NCI-H2029 (cell line): ENCODE results near the gene SS18L1.

Experiments used
- DNase-seq: peaks from one replicate; lab custom pipeline; 2025; lab: John Stamatoyannopoulos, UW

The SS18L1 gene

DNA sequence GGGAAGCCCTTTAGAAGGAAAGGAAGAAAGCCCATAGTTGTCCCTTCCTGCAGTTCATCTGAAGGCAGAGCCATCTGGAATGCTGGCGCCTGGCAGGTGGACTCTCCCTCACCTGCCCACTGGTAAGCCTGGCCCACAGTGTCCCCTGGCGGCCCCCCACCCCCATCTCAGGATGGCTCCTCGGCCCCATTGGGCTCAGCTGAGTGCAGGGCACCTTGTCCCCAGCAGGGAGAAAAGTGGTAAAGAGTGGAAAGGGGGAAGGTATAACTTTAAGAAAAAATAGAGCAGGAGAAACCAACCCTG lies 12.6 kb downstream of the SS18L1 start:
- DNase-seq, result no peak

GRCh38 chr20:62156592-62157386 lies 13.2 kb downstream of the SS18L1 start:
- no peak for DNase-seq

DNA sequence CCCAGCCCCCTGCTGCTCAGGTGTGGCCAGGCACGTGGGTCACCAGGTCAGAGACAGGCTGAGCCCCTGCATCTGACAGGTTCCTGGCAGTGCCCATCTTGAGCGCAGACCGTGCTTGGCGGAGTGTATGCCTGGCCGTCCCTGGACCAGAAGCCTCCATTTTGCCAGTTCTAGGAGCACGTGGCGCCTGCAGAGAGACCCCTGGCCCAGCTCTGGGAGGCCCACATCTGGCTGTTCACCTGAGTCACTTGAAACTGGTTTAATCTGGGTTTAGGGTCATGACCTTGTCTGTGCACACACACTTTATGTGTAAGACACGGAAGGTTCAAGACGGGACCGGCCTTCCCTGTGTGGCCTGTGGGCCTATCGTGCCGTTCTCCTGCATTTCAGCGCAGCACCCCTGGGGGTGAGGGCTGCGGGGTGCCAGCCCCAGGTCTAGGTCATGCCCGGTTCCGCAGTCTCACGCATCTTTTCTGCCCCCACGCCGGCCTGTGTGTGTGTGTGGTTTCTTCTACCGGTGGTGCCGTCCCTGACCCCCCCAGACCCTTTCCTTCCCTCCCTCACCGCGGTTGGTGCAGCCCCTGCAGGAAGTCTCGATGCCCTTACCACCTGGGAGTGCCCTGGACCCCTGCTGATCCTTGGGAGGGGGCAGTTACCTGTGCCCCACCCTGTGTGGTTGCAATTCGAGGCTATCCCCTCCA lies 14.0 kb downstream of the SS18L1 start:
- DNase-seq, result no peak

GRCh38 chr20:62158088-62158400 lies 14.5 kb downstream of the SS18L1 start:
- DNase-seq, result no peak

DNA sequence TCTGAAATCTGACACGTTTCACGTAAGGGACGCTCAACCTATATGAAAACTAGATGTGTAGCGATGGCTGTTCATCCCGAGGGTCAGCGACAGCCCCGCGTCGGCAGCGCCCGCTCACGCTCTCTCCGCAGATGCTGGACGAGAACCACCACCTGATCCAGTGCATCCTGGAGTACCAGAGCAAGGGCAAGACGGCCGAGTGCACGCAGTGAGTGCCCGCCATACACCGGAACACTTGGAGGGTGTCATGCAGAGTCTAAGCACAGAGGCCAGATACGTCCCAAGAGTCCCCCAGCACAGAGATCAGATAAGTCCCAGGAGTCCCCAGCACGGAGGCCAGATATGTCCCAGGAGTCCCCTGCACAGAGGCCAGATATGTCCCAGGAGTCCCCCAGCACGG lies 15.0 kb downstream of the SS18L1 start:
- DNase-seq, result no peak

- no peak for DNase-seq
Measured at GRCh38 chr20:62159052-62159451, 15.5 kb downstream of the SS18L1 start.

GRCh38 chr20:62159839-62160238 lies 16.3 kb downstream of the SS18L1 start:
- DNase-seq, result no peak

GRCh38 chr20:62160253-62160652 lies 16.7 kb downstream of the SS18L1 start:
- DNase-seq, result no peak

GRCh38 chr20:62160876-62161275 lies 17.3 kb downstream of the SS18L1 start:
- DNase-seq, result no peak

DNA sequence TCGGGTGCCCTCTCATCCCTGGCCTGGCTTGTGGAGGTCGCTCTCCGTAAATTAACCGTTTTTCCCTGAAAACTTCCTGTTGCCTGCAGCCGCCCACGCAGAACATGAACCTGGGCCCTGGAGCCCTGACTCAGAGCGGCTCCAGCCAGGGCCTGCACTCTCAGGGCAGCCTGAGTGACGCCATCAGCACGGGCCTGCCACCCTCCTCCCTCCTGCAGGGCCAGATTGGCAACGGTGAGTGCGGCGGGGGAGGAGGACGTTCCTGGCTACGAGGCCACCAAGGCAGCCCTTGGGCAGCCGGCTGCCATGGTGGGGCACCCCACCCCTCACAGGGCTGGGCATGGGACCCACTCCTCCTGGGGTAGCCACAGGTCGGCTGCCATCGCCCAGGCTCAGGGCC lies 17.8 kb downstream of the SS18L1 start:
- DNase-seq, result no peak

DNA sequence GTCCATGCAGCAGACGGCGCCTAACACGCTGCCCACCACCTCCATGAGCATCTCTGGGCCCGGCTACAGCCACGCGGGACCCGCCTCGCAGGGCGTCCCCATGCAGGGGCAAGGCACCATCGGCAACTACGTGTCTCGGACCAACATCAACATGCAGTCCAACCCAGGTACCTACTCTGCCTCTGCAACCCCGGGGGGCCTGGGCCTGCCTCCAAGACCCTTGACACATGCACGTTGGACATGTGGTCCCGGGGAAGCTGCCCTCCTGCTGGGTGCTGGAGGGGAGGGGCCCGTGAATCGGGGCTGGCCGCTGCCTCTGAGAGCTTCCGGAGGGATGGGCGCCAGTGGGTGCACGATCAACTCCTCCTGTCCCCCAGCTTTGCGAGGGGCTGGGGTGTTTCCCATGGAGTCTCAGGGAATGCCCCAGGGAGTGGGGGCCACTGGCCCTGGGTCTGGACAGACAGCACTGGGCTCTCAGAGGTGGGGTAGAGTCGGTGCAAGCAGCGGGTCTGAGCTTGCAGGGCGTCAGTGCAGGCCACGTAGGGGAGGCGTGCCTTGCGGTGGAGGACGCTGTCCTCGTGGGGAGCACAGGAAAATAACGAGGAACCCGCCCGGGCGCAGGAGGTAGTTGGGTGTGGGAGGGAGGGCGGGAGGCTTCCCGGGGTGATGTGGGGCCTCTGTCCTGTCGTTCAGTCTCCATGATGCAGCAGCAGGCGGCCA lies 19.4 kb downstream of the SS18L1 start:
- DNase-seq, result no peak

- DNase-seq, result no peak
Measured at GRCh38 chr20:62163485-62163865, 19.9 kb downstream of the SS18L1 start.

DNA sequence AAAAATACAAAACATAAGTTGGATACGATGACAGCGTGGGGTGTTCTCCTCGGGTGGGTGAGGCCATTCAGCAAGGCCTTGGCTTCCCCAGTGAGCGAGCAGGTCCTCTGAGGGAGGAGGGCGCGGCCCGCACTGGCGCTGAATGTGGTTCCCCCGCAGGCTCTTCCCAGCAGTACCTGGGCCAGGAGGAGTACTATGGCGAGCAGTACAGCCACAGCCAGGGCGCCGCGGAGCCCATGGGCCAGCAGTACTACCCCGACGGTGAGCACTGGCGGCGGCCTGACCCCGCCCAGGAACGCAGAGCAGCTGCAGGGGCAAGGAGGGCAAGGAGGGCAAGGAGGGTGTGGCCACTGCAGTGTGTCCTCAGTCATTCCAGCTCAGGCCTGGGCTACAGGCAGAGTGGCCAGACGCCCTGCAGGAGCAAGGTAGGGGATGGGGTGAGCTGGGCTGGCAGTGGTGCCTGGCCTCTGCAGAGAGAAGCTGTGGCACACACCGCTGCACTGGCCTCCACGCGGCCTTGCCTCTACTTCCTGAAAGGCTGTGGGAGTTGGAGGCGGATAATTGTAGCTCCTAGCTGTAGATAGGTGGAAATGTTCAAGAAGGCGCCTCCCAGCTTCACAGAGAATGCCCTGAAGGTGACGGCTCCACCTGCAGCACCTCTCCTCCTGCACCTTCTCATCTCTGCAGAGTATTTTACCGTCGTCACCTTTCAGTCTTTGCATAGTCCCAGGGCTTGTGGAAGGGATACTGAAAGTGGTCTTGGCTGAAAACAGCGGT lies 20.6 kb downstream of the SS18L1 start:
- DNase-seq, result no peak

- DNase-seq, result no peak
Measured at GRCh38 chr20:62164879-62165761, 21.6 kb downstream of the SS18L1 start.

DNA sequence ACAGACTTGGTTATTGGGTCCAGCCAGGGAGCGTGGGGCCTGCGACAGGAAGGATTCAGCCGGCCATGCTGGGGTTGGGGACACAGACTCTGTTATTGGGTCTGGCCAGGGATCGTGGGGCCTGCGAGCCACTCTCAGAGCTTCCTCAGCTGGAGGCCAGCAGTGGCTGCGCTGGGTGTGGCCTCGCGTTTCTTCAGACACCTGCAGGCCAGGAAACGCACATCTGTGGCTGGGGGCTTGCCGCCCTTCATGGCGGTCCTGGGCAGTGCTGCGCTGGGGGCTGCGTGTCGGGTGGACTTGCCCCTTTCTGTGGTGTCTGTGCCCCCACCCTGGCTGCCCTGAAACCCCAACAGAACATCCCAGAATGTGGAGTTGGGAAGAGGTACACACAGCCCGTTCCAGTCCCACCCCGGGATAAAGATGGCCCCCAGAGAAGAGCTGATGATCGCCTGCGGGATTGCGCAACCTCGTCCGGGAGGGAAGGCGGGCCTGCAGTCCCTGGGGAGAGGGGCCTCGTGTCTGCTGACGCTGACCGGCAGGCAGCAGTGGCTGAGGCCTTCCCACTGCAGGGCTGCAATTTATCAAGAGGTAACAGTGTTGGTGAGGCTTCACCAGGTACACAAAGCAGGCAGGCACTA lies 22.3 kb downstream of the SS18L1 start:
- DNase-seq, result no peak

- DNase-seq, result no peak
Measured at GRCh38 chr20:62167474-62167873, 23.9 kb downstream of the SS18L1 start.

GRCh38 chr20:62168061-62168460 lies 24.5 kb downstream of the SS18L1 start:
- DNase-seq, result no peak

- DNase-seq, result no peak
Measured at GRCh38 chr20:62168890-62169435, 25.4 kb downstream of the SS18L1 start.

DNA sequence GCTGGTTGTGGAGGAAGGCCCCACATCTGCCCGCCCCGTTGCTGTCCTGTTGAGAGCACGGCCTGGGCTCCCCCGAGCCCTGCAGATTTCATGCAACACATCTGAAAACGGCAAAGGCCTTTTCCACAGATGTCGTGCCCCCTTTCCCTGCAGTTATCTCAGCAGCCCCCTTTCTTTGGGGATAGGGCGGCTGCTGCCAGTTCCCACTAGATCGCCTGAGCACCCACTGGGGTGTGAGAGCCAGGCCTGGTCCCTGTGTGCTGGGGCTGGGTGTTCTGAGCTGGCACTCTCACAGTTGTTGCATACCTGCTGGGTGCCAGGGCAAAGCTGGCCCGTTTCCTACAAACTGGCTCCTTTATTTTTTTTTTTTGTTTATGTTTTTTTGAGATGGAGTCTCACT lies 27.0 kb downstream of the SS18L1 start:
- no peak for DNase-seq

DNA sequence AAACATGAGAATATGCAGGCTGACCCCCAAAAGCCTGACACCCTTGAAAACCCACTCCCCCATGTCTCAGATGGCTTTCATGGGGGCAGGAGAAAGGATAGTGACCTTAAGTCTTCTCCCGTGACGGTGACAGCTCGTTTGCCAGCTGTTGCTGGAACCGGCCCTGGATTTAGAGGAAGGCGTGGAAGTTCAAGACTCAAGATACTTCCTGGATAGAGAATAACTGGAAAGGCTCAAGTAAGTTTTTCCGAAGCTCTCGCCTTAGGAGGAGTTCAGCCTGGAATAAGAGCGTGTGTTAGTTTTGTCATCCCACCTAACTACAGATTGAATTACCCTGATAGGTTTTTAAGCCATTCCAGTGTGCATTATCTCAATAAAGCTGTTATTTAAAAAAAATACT lies 27.7 kb downstream of the SS18L1 start:
- no peak for DNase-seq

DNA sequence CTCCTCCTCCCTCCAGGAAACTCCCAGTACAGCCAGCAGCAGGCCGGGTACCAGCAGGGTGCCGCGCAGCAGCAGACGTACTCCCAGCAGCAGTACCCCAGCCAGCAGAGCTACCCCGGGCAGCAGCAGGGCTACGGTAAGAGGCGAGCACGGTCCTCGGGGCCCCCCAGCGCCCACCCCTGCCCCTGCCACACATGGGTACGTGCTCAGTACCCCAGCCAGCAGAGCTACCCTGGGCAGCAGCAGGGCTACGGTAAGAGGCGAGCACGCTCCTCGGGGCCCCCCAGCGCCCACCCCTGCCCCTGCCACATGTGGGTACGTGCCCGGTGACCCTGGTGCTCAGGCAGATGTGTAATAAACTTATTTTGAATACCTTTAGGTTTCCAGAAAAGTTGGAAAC lies 29.1 kb downstream of the SS18L1 start:
- no peak for DNase-seq
